Fibroblast of skin of back (primary cell): ENCODE measurements around the gene LMTK2.

Source experiments
- DNase-seq: peaks from one replicate; pipeline ENCODE4 v3.0.0-alpha.2; 2013

The LMTK2 gene

DNA sequence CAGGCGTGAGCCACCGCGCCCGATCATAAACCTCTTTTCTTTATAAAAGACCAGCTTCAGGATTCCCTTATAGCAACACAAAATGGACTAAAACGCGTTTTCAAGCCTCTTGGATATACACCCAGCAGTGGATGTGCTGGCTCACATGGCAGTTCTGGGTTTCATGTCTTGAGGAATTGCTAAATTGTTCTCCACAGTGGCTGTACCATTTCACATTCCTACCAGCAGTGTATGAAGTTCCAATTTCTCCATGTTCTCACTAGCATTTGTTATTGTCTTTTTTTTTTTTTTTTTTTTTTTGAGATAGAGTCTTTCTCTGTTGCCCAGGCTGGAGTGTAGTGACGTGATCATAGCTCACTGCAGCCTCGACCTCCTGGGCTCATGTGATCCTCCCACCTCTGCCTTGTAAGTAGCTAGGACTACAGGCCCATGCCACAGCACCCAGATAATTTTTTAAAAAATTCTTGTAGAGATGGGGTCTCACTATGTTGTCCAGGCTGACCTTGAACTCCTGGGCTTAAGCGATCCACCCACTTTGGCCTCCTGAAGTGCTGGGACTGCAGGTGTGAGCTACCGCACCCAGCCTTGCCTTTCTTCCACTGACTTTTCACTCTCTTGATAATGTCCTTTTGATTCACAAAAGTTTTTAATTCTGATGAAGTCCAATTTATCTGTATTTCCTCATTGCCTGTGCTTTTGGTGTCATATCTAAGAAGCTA lies 127.9 kb downstream of the LMTK2 start:
- peak; percentile 19 for DNase-seq

DNA sequence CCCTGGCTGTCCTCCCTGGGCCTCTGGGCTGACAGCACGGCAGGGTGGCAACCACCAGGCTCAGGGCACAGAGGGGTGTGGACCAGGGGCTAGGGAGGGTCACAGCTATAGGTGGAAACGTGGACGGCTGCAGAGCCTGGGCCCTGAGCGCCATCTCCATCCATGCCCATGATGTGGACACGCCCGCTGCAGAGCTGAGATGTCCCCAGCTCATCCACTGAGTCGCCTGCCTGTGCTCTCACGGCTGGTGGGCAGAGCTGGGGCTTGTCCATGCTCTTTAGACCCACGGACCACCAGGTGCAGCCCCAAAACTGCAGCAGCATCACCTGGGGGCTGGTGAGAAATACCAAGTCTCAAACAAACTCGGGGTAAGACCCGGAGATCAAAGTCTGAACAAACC lies 129.2 kb downstream of the LMTK2 start:
- DNase-seq, result no peak

- no peak for DNase-seq
These were observed 129.9 kb downstream of the LMTK2 start for GRCh38 chr7:98236355-98237185.

DNA sequence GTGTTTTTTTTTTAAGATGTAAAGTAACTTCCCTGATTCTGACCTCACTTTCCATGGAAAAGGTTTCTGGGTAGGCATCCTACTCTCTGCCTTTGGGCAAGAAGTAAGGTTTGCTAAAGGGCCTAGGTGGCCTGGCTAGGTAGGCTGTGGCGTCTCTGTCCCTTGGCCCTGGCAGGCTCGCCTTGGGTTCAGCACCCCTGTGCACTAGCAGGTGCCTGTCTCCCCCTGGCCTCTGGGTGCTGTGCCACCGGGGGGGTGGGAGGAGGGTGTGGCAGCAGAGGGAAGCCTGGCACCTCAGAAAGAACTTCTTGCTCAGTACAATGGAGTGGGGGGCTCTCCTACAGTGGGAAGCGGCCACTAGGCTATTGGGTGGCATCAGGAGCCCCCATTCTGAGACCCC lies 131.4 kb downstream of the LMTK2 start:
- DNase-seq, result no peak

- DNase-seq, result peak; percentile 74
These were observed 132.3 kb downstream of the LMTK2 start for GRCh38 chr7:98238976-98239375.

DNA sequence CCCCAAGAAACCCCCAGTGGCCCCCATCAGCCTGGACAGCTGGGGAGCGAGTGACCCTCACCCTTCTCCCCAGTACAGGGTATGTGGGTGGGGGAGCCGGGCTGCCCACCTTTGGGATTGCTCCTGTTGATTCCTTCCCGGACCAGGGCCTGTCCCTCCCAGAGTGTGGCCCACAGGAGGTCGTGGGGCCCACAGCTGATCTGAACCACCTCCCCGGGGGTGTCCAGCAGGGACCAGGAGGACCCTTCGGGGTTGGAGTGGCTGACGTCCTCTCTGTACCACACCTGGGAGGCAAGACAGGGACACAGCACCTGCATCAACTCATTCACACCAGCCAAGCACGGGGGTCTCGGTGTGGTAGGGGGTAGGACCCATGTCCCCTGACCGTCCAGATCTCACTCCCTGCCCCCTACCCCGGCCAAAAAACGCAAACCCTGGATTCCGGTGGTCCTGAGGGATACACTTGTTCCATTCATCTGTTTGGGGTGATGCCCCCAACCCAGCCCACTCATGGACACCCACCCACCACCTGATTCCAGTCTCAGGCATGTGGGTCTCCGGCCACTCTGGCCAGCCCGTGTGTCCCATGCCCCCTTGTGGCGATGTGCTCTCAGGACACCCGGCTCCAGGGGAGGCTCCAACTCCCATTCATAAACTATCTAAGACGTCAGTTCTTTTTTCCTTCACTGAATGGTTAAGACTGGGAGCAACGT lies 134.5 kb downstream of the LMTK2 start:
- peak; percentile 35 for DNase-seq

GRCh38 chr7:98241674-98242241 lies 135.1 kb downstream of the LMTK2 start:
- DNase-seq, result no peak

DNA sequence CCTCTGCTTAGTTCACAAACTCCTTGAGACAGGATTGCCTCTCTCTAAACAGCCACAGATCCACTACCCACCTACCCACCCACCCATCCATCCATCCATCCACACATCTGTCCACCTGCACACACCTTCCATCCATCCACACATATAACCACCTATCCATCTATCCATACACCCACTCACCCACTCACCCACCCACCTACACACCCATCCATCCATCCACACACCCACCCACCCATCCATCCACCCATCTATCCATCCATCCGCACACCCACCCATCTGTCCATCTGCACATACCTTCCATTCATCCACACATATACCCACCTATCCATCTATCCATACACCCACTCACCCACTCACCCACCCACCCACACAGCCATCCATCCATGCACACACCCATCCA lies 135.7 kb downstream of the LMTK2 start:
- DNase-seq, result no peak

- no peak for DNase-seq
These were observed 136.3 kb downstream of the LMTK2 start for GRCh38 chr7:98242934-98243333.

- DNase-seq, result no peak
These were observed 138.2 kb downstream of the LMTK2 start for GRCh38 chr7:98244871-98245270.

DNA sequence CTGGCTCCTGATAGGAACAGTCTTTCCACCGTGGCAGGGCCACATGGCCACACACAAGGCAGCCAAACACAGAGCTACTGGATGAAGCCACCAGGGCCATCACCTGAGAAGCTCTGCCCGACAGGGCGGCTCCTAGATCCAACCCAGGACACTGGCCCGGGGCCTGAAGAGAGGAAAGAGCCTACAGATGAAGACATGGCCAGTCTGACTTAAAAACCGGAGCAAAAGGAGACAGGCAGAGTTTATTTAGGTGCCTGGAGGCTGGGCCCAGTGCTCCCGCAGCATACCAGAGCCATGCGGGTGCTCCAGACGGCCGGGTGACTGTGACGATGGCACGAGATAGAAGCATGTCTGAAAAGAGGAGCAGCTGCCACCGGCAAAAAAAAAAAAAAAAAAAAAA lies 141.5 kb downstream of the LMTK2 start:
- no peak for DNase-seq

- DNase-seq, result no peak
These were observed 142.4 kb downstream of the LMTK2 start for GRCh38 chr7:98249106-98249505.

- no peak for DNase-seq
These were observed 144.1 kb downstream of the LMTK2 start for GRCh38 chr7:98250789-98251188.

DNA sequence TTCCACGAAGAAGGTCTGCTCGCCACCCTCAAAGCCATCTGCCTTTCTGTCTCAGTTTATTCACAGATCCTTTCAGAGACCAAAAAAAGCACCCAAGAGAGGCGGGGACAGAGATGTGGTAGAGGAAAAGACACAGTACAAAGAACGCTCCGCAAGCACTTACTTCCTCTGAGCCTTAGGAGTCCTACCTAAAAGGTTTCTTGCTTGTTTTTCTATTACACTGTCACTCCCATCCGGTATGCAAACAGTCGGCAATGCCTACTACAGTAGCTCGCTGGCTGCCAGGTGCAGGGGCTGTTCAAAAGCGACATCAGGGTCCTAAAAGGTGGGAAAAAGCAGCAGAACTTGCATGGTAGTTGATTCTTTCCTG lies 144.6 kb downstream of the LMTK2 start:
- DNase-seq, result no peak

DNA sequence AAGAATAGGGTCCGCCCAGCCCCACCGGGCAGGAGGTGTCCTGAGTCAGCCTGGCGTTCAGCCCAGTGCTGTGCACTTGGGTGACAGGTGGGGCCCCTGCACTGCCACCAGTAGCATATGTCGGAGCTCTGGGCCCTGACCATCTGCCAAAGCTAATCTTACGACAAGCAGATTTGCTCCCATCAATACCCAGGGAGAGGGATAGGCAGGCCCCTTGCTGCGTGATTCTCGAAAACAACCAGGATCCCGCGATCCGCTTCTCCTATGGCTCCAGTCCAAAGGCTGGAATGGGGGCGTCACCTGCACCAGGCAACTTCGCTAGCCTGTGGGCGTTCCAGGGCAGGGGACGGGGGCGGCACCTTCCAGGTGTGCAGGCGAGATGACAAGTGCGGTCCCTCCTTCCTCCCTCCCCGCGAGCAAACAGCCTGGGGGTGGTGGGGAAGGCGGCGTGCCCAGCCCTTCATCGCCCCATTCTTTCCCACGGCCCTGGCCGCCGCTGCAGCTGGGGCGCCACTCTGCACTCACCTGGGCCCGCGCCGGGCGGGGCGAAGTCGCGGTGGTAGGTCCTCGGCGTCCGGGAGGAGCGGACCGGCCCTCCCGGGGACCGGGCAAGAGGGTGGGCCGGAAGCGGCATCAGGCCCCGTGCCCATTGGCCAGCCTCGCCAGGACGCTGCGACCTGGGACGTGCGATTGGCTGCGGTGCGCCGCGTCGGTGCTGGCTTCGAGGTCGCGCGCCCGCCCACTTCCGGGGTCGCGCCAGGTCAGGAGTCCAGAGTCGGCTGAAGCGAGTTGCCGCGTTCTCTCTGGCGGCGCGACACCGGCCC lies 145.2 kb downstream of the LMTK2 start, which contains the start of gene TECPR1:
TECPR1 (minus strand) TSS at position 632 of the 824 bp plus-strand sequence. CDS start 6,086 bp downstream, outside the sequence.
- peak; percentile 89 for DNase-seq

- DNase-seq, result no peak
These were observed 145.9 kb downstream of the LMTK2 start for GRCh38 chr7:98252425-98253054.

GRCh38 chr7:98254516-98254915 lies 147.9 kb downstream of the LMTK2 start:
- DNase-seq, result no peak

DNA sequence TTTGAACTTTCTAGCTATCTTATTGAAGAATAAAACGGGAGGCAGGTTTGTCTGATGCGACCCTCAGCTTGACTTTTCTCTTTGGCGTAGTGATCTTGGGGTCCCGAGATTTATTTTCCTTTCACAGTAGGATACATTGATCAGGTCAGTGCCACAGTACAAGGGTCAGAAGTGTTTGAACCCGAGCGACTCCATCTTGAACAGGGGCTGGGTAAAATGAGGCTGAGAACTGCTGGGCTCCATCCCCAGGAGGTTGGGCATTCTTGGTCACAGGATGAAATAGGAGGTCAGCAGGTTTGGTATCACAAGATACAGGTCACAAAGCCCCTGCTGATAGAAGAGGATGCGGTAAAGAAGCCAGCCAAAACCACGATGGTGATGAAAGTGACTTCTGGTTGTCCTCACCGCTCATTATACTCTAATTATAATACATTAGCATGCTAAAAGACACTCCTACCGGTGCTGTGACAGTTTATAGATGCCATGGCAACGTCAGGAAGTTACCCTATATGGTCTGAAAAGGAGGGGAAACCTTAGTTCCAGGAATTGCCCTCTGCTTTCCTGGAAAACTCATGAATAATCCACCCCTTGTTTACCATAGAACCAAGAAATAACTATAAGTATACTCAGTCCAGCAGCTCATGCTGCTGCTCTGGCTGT lies 148.4 kb downstream of the LMTK2 start:
- DNase-seq, result no peak

DNA sequence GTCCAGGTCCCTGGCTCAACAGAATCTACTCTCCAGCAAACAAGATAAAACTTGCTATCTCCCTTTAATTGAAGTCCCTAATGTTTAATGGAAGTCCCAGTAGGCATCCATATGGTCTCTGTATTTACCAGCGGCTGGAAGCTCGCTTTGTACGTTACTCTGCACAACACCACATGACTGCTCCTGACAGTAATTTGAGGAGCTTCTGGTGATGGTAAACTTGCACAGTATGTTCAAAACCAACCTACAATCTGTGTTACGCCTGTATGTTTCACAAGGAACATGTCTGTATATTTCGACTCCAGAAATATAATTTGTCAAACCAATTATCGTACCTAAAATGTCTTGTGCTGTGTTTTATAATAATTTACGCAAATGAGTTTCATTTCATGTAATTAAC lies 149.8 kb downstream of the LMTK2 start:
- no peak for DNase-seq

DNA sequence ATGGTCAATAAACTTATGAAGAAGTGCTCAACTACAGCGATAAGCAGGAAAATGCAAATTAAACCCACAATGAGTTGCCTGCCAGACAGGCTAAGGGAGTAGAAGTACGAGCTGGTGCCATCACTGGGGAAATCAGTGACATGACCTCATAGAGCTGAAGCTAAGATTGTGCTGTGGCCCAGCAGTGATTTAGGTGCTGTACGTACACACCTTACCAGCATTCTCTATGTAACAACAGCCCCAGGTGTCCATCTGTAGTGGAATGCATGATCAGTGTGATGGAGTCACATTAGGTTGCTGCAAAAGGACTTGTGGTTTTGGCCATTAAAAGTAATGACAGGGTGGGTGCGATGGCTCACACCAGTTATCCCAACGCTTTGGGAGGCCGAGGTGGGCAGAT lies 151.0 kb downstream of the LMTK2 start:
- no peak for DNase-seq
